Hematopoietic multipotent progenitor cell (in vitro differentiated cells): ENCODE data around the gene SEC63. TPM values are rescaled to one million over a fixed set of nuclear protein-coding genes. Genes with fewer than 3 reads are reported as not detected.
"Not testable (repeated sequence)": the region's sequence is repeated elsewhere in the genome, so short reads cannot be mapped to it uniquely, and the experiment has no call there.

ENCODE experiments used
- DNase-seq, 3 donors: peaks; one replicate each; pipeline ENCODE4 v3.0.0-alpha.2; 2011 to 2015; ENCODE audit warnings: low read depth in 2 of 3, low spot score in 2 of 3
- total RNA-seq: library from RNA; depleted of rRNA; stranded (reverse); fragments of >200 nt; gene quantifications from one replicate; pipeline ENCODE4 v1.2.3, GENCODE V29; 2012

Gene SEC63, protein sequence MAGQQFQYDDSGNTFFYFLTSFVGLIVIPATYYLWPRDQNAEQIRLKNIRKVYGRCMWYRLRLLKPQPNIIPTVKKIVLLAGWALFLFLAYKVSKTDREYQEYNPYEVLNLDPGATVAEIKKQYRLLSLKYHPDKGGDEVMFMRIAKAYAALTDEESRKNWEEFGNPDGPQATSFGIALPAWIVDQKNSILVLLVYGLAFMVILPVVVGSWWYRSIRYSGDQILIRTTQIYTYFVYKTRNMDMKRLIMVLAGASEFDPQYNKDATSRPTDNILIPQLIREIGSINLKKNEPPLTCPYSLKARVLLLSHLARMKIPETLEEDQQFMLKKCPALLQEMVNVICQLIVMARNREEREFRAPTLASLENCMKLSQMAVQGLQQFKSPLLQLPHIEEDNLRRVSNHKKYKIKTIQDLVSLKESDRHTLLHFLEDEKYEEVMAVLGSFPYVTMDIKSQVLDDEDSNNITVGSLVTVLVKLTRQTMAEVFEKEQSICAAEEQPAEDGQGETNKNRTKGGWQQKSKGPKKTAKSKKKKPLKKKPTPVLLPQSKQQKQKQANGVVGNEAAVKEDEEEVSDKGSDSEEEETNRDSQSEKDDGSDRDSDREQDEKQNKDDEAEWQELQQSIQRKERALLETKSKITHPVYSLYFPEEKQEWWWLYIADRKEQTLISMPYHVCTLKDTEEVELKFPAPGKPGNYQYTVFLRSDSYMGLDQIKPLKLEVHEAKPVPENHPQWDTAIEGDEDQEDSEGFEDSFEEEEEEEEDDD
- 10.5 TPM for total RNA-seq

DNA sequence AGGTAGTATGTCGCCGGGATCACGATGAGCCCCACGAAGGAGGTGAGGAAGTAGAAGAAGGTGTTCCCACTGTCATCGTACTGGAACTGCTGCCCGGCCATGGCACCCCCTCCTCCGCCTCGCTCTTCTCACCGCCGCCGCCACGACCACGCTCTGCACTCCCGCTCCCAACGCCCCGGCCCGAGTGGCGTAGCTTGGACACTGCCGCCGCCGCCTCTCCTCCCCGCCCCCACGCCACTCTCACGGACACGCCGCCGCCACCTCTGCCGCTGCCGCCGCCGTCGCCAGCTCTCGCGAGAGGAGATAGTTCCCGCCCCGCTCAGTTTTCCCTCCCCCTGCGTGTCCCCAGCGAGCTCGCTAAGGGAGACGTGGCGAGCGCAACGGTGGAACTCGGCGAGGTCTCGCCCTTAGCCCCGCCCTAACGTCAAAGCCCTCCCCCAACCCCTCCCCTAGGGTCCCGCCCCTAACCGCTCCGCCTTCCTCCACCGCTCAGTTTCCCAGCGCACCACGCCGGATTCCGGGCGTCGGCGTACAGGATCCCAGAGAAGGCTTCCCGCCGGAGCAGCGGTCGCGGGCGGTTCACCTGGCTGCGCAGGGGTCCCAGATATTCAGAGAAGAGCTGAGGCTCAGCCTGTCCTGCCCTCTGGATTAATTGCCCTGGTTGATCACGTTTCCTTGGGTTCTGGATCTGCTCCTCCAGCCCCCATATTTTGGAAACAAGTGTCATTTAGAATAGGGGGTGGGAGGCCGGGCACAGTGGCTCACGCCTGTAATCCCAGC lies at the start of gene SEC63:
Gene SEC63, minus strand, starts transcription at position 300 of the 780 bp plus-strand sequence. Its CDS starts 199 bp downstream, at position 101.
- DNase-seq, result peak; percentile 85 to 97 (median 96)

DNA sequence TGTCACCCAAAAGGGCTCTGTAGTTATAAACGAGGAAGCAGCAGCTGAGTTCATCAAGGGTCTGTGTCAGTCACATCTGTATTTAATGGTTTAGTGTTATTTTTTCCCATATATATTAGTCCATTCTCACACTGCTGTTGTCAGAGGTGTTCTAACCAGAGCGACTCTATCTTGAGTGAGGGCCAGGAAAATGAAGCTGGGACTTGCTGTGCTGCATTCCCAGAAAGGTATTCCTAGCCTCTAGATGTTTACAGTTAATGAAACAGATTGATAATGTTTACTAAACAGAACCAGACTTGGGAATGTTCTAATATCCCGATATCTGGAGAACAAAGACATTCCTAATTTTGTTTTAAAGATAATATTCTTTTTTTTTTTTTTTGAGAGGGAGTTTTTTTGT lies 48.0 kb upstream of the SEC63 start:
- no peak for DNase-seq

DNA sequence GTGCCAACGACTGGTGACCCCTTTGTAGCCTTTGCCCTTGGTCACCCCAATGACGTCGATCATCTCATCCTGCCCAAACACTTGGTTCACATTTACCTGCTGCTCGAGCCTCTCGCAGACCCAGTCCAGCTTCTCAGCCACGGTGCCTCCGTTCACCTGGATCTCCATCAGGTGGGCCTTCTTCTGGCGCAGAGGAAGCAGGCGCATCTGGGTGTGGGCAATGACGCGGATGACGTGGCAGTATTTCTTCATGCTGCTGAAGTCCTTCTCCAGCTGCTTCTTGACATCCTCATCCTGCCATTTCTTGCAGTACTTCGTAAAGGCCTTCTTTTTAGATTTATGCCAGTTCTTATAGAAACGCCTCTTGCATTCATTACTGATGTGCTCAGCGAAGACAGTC lies 46.9 kb upstream of the SEC63 start:
- DNase-seq, result no peak

DNA sequence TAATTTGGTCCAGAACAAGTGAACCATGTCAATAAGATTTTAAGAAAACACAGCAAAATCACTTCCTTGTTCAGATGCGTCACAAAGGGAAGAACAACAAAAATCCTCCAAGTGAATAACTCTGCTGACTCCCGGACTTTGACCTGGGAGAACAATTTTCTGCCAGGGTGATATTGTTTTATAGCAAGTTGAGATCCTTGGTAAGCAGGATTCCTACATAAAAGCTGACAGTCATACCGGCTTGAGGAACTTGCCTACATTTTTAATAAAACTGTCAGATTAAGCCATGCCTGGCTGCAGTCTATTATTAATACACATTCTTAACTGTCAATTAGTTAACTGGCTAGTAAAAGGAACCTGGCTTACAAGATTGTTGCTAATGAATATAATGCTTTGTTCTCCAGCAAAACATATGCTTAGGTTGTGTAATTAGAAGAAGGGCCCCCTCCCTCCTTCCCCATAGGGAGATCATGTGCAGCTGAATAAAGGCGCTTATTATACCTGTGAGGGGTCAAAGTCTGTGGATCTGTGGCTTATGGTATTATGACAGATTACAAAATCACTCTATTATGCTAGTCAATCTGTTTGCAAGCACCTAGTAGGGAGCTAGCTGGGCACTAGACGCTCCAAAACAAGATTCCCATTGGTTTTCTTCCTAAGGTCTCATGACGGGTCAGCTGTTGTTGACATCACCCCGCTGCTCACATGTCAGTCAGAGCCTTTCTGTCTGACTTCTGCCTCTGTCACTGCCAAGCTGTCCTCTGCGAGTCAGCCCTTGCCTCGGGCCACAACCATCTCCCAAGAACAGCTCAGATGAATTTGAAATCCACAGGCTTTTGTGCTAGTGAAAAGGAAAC lies 44.6 kb upstream of the SEC63 start:
- no peak for DNase-seq

DNA sequence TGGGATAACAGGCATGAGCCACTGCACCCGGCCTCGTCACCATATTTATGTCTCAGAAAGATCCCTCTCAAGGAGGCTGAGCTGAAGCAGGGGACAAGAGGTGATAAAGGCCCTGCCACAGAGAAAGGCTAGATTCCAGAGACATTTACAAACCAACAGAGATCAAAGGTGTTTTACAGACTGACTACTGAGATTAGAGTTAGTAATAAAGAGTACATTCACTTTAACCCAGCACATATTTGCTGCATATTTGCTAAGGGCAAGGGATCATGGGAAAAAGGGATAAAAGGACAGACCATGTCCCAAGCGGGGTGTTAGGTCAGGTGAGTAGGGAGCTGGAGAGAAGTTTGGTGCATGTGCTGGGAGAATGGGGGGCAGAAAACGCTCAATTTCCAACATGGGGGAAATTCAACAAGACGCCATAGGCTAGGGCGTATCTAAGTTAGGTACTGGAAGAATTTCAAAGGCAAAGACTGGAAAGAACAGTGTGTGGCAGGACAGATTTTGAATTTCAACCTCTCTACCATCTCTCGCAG lies 43.8 kb upstream of the SEC63 start:
- DNase-seq, result no peak

DNA sequence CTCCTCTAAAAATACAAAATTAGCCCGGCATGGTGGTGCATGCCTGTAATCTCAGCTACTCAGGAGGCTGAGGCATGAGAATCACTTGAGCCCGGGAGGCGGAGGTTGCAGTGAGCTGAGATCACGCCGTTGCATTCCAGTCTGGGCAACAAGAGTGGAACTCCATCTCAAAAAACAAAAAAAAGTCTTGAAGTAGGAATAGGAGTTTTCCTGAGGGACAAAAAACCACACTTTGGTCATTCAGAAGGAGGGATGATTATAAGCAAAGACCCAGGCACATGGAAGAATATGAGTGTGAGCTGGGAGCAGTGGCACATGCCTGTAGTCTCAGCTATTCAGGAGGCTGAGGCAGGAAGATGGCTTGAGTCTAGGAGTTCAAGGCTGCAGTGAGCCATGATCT lies 42.3 kb upstream of the SEC63 start:
- DNase-seq, result not testable (repeated sequence)

DNA sequence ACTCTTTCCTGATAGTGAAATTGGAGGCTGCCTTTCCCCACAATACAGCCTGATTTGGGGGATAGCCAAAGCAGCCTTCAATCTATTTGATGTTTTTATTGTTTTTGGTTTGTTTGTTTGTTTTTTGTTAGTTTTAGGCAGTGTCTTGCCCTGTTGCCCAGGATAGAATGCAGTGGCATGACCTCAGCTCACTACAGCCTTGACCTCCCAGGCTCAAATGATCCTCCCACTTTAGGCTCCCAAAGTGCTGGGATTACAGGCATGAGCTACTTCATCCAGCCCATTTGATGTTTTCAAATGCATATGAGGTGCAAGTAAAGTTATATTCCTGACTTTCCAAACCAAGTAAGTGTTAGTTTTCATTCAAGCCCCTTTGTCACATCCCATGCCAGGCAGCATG lies 41.3 kb upstream of the SEC63 start:
- no peak for DNase-seq

DNA sequence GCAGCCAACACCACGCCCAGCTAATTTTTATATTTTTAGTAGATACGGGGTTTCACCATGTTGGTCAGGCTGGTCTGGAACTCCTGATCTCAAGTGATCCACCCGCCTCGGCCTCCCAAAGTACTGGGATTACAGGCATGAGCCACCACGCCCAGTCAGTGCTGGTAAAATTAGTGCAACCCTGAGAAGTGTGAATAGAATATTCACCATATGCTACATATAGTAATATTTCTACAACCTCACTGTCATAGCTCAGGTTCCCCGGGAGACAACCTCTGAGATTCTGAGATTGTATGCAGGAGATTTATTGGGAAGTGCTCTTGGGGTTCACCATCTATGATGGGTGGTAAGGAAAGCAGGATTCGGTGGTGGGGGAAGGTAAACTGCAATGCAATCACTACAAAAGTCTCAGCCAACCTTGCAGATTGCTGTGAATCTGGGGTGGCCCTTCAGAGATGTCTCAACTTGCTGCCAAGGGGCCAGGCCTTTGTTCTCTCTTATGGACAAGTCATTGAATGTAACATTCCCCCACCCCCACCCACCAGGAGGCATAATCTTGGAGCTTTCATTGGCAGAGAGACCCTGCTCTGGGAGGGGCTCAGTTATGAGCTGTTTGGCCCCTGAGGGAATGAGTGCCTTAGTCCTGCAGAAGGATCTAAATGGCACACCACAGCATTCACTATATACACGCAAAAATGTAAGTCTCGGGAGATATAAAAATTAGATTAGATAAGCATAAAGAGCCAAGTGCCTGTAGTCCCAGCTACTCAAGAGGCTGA lies 34.0 kb upstream of the SEC63 start:
- no peak for DNase-seq

DNA sequence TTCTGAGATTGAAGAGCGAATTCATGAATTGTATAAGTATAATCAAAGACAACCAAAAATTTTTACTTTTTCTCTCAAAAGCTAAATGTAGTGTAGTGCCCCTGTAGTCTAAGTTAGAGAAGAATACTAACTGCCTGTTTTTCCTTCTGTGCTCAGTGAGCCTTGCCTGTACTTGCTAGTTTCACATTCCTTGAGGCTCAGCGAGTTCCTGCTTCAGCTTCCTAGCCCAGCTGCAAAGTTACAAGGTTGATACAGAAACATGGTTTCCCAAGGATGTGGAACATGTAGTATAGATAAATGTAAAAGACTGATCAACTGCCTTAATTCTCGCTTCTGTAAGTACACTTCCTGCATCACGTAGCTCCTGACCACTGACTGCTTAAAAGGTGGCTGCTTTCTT lies 33.1 kb upstream of the SEC63 start:
- no peak for DNase-seq

DNA sequence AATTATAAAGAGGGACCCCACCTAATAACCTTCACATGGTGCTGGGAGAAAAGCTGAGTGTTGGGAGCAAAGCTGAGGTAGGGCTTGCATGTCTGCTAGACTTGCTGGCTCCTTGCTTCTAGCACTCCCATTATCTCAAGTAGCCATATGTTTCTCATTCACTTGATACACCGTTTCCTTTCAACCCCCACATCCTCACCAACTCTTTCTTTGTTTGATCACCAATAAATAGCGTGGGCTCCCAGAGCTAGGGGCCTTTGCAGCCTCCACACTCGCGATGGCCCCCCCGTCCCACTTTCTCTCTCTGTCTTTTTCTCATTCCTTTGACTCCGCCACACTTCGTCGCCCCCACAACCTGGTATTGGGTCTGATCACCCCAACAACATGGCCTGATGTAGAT lies 32.6 kb upstream of the SEC63 start:
- not testable (repeated sequence) for DNase-seq

DNA sequence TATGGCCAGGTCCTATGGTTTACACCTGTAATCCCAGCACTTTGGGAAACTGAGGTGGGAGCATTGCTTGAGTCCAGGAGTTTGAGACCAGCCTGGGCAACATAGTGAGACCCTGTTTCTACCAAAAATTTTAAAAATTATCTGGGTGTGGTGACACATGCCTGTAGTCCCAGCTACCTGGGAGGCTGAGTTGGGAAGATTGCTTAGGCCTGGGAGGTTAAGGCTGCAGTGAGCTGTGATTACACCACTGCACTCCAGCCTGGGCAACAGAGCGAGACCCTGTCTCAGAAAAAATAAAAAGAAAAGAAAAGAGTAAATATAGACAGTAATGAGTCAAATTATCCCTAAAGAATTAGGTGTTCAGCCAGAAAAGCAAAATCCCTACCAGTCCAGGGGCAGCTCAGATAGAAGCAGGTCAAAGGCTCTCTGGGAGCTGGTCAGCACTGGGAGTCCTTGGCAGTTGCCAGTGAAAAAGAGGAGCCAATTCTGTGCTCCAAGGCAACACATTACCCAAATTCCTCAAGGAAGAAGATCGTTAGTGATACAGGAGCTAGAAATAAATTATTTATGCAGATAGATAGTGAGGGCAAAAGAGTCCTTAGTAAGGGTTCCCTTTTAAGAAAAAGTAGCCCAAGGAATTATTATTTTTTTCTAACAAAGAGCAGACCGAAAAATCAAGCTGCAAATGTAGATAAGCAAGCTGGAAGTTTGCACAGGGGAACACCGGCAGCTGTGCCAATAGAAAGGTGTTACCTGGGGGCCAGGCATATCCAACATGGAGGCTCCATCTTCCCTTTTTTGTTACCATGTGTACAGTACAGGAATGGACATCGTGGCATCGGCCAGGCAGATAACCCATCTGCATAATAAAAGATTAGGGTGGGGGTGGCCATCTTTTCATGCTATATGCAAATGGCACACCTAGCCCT lies 31.4 kb upstream of the SEC63 start:
- no peak for DNase-seq

DNA sequence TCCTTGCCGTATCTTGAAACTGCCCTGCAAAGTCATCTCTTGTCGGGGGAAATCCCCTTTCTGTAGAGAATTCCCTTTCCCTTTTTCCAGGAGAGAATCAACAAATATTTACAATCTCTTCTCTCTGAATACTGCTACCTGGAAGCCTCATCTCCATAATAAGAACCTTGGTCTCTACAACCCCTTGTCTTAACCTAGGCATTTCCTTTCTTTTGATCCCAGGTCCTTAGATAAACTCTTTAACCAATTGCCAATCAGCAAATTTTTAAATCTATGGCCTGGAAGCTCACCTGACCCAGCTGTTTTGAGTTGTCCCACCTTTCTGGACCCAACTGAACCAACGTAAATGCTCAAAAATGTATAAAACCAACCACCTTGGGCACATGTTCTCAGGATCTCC lies 30.6 kb upstream of the SEC63 start:
- DNase-seq, result no peak

DNA sequence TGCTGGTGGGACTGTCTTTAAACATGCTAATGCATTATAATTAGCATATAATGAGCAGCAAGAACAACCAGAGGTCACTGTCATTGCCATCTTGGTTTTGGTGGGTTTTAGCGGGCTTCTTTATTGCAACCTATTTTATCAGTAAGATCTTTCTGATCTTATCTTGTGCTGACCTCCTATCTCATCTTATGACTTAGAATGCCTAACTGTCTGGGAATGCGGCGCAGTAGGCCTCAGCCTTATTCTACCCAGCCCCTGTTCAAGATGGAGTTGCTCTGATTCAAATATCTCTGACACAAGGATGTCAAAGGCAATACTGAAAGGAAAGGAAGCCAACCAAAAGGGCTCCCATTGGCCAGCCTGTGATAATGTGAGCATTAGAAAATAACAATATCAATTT lies 29.8 kb upstream of the SEC63 start:
- no peak for DNase-seq

DNA sequence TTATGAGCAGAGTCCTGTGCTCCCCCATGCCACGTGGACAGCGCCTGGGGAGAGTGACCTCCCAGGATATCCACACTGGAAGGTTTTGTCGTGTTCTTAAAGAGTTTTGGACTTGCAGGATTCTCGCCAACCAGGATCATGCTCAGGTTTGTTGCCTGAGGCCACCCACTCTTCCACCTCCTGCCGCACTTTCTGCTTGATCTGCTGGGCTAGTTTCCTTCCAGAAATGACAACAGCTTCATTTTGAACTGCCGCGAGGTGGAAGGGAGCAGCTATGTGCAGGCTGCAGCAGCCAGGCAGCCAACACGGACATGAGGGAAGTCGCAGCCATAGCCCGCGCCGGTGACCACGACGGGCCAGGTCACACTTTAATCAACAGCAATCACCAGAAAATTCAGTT lies 27.7 kb upstream of the SEC63 start:
- DNase-seq, result no peak

DNA sequence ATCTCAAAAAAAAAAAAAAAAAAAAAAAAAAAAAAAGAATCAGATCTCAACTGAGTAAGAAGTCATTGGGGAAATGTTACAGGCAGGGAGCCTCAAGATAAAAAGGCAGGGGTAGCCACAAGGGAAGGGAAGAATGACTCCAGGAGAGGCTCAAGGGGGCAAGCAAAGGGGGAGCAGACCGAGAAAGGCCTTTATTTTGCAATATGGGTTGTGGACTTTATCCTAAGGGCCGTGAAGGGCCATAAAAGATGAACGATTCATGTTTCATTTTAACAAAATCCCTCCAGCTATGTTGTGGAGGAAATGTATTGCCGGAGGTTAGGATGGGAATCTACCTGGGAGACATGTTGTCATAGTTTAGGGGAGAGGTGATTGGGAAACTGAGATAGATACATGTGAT lies 25.8 kb upstream of the SEC63 start:
- DNase-seq, result no peak

DNA sequence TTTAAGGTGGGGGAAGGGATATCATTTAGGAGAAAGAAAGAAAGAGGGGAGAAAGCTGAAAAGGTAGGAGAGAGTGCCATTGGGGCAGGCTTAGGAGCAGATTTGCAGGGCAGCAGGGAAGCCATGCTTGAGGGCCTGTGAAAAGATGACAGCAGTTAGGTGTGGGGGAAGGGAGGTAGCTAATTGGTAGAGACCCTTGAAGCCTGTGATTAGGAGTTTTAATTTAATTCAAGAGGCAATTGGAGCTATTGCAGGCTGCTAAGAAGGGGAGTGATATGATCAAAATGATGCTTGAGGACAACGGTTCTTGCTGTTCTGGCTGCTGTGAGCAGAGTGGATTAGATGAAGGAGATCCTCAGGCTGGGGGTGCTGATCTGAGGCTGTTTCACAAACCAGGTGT lies 24.5 kb upstream of the SEC63 start:
- DNase-seq, result no peak

DNA sequence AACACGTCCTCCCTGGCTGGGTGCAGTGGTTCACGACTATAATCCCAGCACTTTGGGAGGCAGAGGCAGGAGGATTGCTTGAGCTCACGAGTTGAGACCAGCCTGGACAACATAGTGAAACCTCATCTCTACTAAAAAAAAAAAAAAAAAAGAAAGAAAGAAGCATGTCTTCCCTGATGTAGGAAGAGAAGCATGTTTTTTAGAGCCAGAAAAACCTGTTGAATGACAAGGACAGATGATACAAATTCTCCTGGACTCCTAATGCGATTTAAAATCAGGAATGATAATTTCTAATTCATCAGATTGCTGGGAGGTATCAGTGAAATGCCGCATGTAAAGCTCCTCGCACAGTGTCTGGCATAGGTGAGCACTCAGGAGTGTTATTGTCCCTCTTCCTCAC lies 23.7 kb upstream of the SEC63 start:
- DNase-seq, result no peak

DNA sequence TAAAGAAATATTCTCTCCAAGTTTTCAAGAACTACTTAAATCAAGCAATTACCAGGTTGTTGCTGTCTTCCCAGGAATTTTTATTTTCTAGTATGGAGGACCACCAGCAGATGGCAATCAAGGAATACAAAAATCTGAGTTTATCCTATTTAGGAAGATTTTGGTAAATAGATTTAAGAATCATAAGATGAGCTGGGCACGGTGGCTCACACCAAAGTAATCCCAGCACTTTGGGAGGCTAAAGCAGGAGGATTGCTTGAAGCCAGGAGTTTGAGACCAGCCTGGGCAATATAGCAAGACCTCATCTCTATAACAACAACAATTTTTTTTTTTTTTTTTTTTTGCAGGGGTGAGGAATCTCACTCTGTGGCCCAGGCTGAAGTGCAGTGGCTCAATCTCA lies 19.3 kb upstream of the SEC63 start:
- DNase-seq, result peak in 1 of 3 donors; percentile 48
